GM15510 (cell line): ENCODE data around the gene ARHGAP9.

ENCODE experiments used
- POLR2A ChIP-seq: IDR thresholded peaks from 3 replicates; pipeline ENCODE4 v1.6.1; 2011; ENCODE audit warnings: borderline replicate concordance; ENCODE audit not compliant: insufficient read length; ENCODE audit errors: extremely low read depth

The ARHGAP9 gene

DNA sequence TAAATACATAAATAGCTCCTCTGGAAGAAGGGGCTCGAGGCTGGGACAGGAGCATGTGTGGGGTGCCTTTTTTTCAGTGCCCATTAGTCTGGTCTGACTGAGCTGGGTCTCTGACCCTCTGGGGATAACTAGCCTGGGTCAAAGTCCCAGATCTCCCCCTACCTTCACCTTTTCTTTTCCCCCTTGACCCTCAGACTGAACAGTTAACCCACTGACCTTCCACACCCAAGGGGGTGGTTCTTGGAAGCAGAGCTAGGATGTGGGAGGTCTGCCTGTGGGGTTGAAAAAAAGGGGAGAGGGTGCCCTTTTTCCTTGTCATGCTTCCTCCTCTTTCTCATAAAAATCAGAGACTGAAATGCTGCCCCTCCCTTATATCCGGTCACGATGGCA is 21.0 kb downstream of the ARHGAP9 start:
- no peak for TF ChIP-seq POLR2A

GRCh38 chr12:57456737-57457490 is 22.8 kb downstream of the ARHGAP9 start:
- no peak for TF ChIP-seq POLR2A

DNA sequence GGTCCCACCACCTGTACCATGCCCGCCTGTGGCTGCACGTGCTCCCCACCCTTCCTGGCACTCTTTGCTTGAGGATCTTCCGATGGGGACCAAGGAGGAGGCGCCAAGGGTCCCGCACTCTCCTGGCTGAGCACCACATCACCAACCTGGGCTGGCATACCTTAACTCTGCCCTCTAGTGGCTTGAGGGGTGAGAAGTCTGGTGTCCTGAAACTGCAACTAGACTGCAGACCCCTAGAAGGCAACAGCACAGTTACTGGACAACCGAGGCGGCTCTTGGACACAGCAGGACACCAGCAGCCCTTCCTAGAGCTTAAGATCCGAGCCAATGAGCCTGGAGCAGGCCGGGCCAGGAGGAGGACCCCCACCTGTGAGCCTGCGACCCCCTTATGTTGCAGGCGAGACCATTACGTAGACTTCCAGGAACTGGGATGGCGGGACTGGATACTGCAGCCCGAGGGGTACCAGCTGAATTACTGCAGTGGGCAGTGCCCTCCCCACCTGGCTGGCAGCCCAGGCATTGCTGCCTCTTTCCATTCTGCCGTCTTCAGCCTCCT is 23.4 kb downstream of the ARHGAP9 start:
- no peak for TF ChIP-seq POLR2A

- no peak for TF ChIP-seq POLR2A
These were observed 24.1 kb downstream of the ARHGAP9 start for GRCh38 chr12:57455374-57456144.

DNA sequence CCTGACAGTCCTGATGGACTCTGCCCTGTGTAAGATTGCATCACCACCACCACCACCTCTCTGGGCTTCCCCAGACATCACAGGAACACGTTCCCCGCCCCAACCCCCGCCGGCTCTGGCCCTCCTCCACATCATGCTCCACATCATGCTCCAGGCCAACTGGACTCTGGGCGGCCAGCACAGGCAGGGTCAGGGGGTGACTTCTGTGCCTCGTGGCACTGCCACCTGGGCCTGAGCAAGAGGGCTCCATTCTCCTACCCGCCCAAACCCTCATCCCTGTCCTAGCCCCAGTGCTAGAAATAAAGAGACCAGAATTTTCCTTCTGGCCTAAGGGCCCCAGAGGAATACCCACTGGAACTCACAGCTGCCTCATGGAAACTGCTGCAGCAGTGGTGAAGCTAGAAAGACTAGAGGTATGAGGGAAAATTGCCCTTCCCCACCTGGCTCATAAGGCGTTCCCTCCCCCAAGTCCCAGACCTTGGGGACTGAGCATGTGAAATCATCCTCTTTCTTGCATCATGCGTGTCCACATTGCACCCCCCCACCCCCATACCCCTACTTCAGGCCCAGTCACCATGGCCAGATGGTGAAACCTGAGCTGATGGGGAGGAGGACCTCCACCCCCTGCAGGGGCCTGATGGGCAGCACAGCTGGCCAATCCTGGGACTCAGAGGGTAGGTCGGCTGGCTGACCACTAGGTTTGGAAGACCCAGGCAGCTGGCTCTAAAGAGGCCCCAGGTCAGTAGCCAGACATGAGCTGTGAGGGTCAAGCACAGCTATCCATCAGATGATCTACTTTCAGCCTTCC is 24.9 kb downstream of the ARHGAP9 start, which contains the start of gene INHBE:
Gene INHBE (plus strand): TSS at position 742 of the 808 bp plus-strand sequence. CDS start 230 bp downstream, outside the sequence.
- TF ChIP-seq POLR2A: no peak

DNA sequence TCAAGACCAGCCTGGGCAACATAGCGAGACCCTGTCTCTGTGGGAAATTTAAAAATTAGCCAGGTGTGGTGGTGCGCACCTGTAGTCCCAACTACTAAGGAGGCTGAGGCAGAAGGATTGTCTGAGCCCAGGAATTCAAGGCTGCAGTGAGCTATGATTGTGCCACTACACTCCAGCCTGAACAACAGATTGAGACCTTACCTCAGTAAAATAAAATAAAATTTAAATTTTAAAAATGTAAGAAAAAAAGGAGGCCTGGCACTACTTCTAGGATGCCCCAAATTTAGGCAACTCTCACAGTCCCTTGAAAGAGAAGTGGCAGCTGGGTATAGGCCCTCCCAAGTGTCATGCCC is 25.5 kb downstream of the ARHGAP9 start:
- TF ChIP-seq POLR2A: no peak

- no peak for TF ChIP-seq POLR2A
These were observed 26.6 kb downstream of the ARHGAP9 start for GRCh38 chr12:57452937-57453509.

DNA sequence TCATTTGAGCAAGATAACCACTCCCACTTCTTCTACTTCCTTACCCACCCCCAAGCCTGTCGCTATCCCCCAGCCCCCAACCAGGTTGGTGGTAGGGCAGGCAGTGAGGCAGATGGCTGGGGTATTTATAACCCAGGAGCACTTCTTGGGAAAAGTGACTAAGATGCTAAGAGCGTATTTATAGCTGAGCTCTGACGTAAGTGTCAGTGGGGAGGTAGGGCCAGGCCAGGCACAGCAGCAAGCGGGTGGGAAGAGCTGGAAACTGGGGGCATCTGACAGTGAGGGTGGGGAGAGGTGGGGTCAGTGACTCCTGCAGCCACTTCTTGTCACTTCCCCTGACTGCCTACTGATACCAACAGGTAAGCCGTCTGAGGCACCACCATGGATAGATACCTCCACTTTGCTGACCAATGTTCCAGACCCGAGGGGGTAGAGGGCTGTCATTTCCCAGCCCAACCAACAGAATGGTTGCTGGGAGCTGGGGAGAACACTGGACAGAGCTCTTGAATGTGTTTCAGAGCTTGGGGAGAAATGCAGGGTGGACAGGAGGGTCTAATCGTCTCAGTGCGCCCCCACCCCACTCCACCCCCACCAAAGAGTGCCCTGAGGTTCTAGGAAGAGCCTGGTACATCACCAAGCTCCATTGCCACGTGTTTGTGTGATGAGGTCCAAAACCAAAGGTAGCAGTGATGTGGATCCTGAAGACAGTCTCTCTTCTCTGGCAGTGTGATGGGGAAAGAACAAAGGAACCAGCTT is 27.3 kb downstream of the ARHGAP9 start:
- no peak for TF ChIP-seq POLR2A

DNA sequence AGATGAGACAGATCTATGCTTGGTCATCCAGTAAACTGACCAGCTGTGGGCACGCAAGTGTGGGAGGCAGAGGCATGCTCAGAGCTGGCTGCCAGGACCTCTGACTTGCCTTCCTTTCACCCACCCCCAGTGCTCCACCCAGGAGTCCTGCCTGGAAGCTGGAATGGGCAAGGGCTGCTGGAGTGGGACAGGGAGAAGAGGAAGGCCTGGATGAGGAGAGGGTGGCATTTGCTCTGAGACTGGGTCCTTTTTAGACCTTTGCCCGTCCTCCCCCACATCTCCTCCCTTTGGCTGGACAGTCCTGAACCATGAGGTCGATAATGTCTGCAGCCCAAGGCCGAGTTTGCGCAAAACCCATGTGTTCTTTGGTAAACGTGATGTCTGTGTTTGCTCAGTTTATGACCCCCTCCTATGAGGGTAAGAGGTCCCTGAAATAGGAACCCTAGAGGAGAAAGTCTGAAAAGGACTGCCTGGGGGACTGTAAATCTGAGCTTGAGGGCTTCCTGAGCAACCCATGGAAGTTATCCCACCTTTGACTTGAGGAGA is 28.4 kb downstream of the ARHGAP9 start:
- TF ChIP-seq POLR2A: no peak

DNA sequence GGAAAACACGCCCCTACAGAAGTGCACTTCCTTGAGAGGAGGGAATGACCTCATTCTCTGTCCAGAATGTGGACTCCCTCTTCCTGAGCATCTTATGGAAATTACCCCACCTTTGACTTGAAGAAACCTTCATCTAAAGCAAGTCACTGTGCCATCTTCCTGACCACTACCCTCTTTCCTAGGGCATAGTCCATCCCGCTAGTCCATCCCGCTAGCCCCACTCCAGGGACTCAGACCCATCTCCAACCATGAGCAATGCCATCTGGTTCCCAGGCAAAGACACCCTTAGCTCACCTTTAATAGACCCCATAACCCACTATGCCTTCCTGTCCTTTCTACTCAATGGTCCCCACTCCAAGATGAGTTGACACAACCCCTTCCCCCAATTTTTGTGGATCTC is 29.6 kb downstream of the ARHGAP9 start:
- TF ChIP-seq POLR2A: no peak

- TF ChIP-seq POLR2A: no peak
These were observed 30.3 kb downstream of the ARHGAP9 start for GRCh38 chr12:57449375-57449774.

DNA sequence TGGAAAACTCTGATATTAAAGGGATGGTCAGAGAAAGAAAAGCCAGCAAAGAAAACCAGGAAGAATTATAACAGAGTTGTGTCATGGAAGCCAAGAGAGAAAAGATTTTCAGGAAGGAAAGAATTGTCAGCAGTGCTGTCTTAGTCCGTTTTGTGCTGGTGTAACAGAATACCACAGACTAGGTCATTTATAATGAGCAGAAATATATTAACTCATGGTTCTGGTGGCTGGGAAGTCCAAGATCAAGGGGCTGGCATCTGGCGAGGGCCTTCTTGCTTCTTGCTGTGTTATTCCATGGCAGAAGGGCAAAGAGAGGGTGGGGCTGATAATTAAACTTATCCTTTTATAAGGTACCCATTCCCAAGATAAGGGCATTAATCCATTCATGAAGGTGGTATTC is 31.0 kb downstream of the ARHGAP9 start:
- TF ChIP-seq POLR2A: no peak

GRCh38 chr12:57446292-57446960 is 33.2 kb downstream of the ARHGAP9 start:
- no peak for TF ChIP-seq POLR2A

DNA sequence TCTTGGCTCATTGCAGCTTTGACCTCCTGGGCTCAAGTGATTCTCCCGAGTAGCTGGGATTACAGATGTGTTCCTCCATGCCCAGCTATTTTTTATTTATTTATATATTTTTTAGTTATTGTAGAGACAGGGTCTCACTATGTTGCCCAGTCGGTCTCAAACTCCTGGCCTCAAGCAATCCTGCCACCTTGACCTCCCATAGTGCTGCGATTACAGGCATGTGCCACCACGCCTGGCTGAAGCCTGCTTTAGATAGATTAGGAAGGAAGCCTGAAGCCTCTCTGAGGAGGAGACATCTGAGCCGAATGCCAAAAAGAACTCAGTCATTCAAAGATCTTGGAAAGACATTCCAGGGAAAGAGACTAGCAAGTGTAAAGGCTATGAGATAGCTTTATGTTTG is 34.9 kb downstream of the ARHGAP9 start:
- TF ChIP-seq POLR2A: no peak

- no peak for TF ChIP-seq POLR2A
These were observed 37.7 kb downstream of the ARHGAP9 start for GRCh38 chr12:57441846-57442427.
